Measurements from ENCODE around the gene DPF3.
"Not testable (repeated sequence)": the region's sequence is repeated elsewhere in the genome, so short reads cannot be mapped to it uniquely, and the experiment has no call there.

- not testable (repeated sequence) for TF ChIP-seq THAP7 (CRISPR knock-in tag; IDR thresholded peaks at IDR 0.05); ZNF20 (CRISPR knock-in tag; IDR thresholded peaks at IDR 0.05); GTF2F1 (IDR thresholded peaks at IDR 0.05; ENCODE audit: low read length); TCF12 (IDR thresholded peaks at IDR 0.05); TCF12 (CRISPR knock-in tag; IDR thresholded peaks at IDR 0.05); ZNF788 (CRISPR knock-in tag; IDR thresholded peaks at IDR 0.05; ENCODE audit: borderline replicate concordance); ZNF253 (CRISPR knock-in tag; IDR thresholded peaks at IDR 0.05; ENCODE audit: borderline replicate concordance); CTCF (CRISPR knock-in tag; IDR thresholded peaks at IDR 0.05); TAF1 (CRISPR knock-in tag; IDR thresholded peaks at IDR 0.05); MEF2D (CRISPR knock-in tag; IDR thresholded peaks at IDR 0.05); KLF11 (CRISPR knock-in tag; IDR thresholded peaks at IDR 0.05)
- TF ChIP-seq, protein P1, sequence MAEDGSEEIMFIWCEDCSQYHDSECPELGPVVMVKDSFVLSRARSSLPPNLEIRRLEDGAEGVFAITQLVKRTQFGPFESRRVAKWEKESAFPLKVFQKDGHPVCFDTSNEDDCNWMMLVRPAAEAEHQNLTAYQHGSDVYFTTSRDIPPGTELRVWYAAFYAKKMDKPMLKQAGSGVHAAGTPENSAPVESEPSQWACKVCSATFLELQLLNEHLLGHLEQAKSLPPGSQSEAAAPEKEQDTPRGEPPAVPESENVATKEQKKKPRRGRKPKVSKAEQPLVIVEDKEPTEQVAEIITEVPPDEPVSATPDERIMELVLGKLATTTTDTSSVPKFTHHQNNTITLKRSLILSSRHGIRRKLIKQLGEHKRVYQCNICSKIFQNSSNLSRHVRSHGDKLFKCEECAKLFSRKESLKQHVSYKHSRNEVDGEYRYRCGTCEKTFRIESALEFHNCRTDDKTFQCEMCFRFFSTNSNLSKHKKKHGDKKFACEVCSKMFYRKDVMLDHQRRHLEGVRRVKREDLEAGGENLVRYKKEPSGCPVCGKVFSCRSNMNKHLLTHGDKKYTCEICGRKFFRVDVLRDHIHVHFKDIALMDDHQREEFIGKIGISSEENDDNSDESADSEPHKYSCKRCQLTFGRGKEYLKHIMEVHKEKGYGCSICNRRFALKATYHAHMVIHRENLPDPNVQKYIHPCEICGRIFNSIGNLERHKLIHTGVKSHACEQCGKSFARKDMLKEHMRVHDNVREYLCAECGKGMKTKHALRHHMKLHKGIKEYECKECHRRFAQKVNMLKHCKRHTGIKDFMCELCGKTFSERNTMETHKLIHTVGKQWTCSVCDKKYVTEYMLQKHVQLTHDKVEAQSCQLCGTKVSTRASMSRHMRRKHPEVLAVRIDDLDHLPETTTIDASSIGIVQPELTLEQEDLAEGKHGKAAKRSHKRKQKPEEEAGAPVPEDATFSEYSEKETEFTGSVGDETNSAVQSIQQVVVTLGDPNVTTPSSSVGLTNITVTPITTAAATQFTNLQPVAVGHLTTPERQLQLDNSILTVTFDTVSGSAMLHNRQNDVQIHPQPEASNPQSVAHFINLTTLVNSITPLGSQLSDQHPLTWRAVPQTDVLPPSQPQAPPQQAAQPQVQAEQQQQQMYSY (CRISPR knock-in tag; IDR thresholded peaks at IDR 0.05), result not testable (repeated sequence)
These were observed 145.0 kb downstream of the DPF3 start for GRCh38 chr14:72748921-72749320.
